H7 (cell line): Measurements from ENCODE around the gene MPP3. TPM values are rescaled to one million over a fixed set of nuclear protein-coding genes. Genes with fewer than 3 reads are reported as not detected.

ENCODE experiments used
- DNase-seq: peaks from one replicate; pipeline ENCODE4 v3.0.0; 2012
- H3K27me3 ChIP-seq: 2 replicates; pipeline ENCODE4 v1.6.0; 2011; ENCODE audit warnings: mild to moderate bottlenecking, low read length; ENCODE audit not compliant: control insufficient read depth, insufficient read depth
- H3K36me3 ChIP-seq: replicated peaks from 2 replicates; pipeline ENCODE4 v1.5.1; 2011; ENCODE audit warnings: low read length; ENCODE audit not compliant: control insufficient read depth, insufficient read depth
- H3K4me3 ChIP-seq: 2 replicates; pipeline ENCODE4 v1.5.1; 2011; ENCODE audit warnings: low read depth, mild to moderate bottlenecking, control low read depth, low read length, moderate library complexity; ENCODE audit not compliant: insufficient read depth
- total RNA-seq: library from RNA; depleted of rRNA; stranded (reverse); fragments of >200 nt; shearing (Covaris generic); gene quantifications from 2 replicates; pipeline ENCODE4 v1.2.3, GENCODE V29; 2014

The MPP3 gene
- total RNA-seq, 1 experiment from 2014 or later, result 7.7 TPM

DNA sequence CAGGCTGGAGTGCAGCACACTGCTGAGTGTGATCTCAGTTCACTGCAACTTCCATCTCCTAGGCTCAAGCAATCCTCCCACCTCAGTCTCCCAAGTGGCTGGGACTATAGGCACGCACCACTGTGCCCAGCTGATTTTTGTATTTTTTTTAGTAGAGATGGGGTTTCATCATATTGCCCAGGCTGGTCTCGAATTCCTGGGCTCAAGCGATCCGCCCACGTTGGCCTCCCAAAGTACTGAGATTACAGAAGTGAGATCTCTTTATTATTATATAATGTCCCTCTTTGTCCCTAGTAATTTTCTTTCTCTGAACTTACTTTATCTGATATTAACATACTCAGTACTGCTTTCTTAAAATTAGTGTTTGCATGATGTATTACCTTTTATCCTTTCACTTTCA lies 44.4 kb downstream of the MPP3 start:
- DNase-seq, result no peak
- Histone ChIP-seq H3K36me3 (no peaks in the 10 kb centered on the region), H3K4me3 (no peak overlapping the region), H3K27me3 (no peaks in the 10 kb centered on the region)

GRCh38 chr17:43787728-43788127 lies 45.2 kb downstream of the MPP3 start:
- Histone ChIP-seq H3K4me3 (no peak overlapping the region), H3K36me3 (no peaks in the 10 kb centered on the region), H3K27me3 (no peaks in the 10 kb centered on the region)
- no peak for DNase-seq

DNA sequence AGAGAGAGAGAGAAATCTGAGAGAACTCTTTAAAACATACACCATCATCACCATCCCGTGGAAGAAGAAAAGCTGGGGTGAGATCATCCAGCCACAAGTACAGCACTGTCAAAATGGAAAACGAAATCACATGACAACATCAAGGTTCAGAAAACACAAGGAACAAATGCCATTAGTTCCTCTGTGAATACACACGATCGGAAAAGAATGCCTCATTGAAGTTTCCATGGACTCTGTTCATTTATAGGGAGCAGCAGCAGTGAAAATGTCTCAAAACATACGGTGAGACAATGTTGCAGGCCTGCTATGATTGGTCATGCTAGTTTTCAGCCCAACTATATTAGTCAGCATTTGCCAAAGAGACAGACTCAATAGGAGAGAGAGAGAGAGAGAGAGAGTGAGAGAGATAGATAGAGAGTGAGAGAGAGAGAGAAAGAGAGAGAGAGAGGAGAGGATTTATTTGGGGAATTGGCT lies 48.3 kb downstream of the MPP3 start:
- Histone ChIP-seq H3K36me3 (no peaks in the 10 kb centered on the region), H3K27me3 (peaks cover 1% of the 10 kb centered on the region; the same call in 1 of the 2 replicates), H3K4me3 (no peak overlapping the region)
- no peak for DNase-seq

DNA sequence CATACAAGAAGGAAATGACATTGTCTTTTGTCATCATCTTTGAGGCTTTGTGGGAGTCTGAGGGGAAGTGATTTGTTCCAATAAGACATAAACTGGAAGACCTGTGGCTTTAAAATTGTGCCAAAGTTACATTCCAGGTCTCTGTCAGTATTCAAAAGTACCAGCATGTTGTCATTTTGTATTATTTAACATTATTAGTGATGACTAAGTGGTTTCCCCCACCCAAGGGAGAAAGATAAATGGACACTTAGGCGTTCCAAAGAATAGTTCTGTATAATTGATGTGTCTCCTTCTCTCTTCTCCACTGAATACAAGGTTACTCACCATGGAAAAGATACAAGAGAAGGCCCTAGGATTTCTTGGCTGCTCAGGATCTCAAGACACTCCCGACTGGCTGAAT lies 48.9 kb downstream of the MPP3 start:
- H3K4me3 ChIP-seq, result no peak overlapping the region
- no peak for DNase-seq
- no peaks in the 10 kb centered on the region for H3K36me3 ChIP-seq
- peaks cover 3% of the 10 kb centered on the region; the same call in 1 of the 2 replicates for H3K27me3 ChIP-seq

DNA sequence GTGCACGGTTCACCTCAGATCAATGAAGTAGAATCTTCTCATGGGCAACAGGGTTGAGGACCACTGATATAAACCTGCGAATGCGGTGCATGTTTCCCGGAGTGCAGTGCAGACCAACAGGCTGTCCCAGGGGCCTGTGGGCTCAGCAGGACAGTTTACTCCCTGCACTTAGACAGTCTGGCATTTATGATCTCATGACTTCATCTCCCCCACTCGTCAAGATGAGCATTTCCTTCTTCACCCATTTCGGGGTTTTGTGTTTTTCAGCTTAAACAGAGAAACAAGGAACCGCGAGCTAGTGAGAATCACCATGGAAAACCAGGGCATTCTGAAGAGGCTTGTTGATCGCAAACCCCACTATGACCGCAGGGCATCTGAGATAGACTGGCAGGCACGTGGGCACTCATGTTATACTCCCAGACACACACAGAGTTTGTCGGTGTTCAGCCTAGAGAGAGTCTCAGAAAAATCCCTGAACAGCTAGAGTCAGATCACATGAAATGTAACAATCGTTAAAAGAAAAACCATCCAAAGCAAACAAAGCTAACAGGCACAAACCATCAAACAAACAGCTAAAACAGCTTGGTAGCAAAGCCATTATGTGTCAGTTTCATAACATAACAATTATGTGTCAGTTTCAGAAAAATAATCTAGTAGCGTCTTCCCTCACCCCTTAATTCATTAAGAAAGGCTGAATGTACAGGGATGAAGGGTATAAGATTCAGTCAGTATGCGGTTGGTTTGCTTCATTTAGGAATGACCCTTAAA lies 49.8 kb downstream of the MPP3 start:
- H3K36me3 ChIP-seq, result no peaks in the 10 kb centered on the region
- DNase-seq, result no peak
- no peak overlapping the region for H3K4me3 ChIP-seq
- peaks cover 3% of the 10 kb centered on the region; the same call in 1 of the 2 replicates for H3K27me3 ChIP-seq

DNA sequence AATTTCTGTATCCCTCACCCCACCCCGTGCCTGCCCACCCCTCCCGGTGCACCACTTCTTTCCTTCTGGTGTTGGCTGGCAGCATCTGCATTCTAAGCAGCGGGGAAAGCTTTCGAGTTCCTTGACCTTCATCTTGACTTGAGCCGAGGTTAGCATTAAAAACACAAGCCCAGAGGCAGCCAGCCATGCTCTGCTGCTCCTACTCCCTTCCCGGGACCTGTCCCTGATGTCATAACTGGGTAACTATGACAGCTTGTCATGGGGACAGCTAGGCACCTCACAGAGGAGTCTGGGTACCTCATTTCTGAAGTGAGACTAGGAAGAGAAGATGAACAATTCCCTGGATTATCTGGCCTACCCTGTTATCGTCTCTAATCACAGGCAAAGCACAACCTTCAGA lies 52.8 kb downstream of the MPP3 start, which contains the start of gene CFAP97D1:
Gene CFAP97D1 (plus strand): TSS at position 301 of the 400 bp plus-strand sequence. CDS start 28 bp downstream, at position 329.
- peaks cover 3% of the 10 kb centered on the region for H3K36me3 ChIP-seq
- no peak for DNase-seq
- peak within 1 kb of the TSS; percentile 84 for H3K4me3 ChIP-seq
- H3K27me3 ChIP-seq, result peaks cover 3% of the 10 kb centered on the region; the same call in 1 of the 2 replicates

GRCh38 chr17:43779145-43780125 lies 53.5 kb downstream of the MPP3 start:
- no peak for DNase-seq
- H3K36me3 ChIP-seq, result peaks cover 8% of the 10 kb centered on the region
- peak overlapping the region; percentile 84 for H3K4me3 ChIP-seq
- H3K27me3 ChIP-seq, result peaks cover 3% of the 10 kb centered on the region; the same call in 1 of the 2 replicates

- peaks cover 3% of the 10 kb centered on the region; the same call in 1 of the 2 replicates for H3K27me3 ChIP-seq
- peak; percentile 97 for DNase-seq
- peaks cover 13% of the 10 kb centered on the region for H3K36me3 ChIP-seq
- peak within 1 kb of the TSS; percentile 84 for H3K4me3 ChIP-seq
Observed at GRCh38 chr17:43778337-43779144, 54.4 kb downstream of the MPP3 start, which contains the start of gene DUSP3. DUSP3 (minus strand) TSS chr17:43778977; CDS start chr17:43778924, 53 bp downstream.

DNA sequence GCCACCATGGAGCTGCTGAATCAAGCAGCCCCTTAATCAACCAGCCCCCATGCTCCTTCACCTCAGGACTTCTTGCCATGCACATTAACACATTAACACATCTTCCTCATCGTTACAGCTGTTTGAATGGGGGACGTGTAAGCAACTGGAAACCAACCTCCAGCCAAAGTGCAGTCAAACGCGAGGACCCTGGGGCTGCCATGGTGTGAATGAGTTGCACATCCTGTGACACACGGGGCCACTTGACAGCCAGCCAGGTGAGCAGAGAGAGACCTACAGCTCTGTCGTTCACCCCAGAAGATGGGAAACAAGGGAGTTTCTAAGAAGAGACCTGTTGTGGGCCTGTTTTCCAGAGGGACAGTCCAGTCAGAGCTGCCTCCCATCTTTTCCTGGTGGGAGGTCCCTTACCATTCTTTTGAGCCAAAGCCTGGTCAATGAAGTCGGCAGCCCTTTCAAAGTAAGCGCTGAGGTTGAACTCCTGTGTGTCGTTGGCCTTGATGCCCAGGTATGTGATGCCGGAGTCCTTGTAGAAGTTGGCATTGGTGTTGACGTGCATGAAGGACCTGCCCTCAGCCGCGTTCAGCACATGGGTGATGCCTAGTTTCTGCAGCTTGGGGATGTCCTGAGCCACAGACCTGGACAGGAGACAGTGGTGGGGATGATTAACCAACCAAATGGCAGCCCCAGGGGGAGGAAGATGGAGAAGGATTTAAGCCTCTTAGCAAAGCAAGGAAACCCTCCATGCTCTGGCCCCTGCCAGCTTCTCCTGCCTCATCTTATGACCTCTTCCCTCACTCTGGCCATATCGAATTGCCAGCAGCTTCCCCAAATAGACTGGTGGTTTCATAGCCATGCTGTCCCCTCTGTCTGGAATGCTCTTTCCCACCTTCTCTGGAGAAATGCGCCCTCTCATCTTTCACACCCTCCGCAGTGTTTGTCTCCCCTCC lies 58.4 kb downstream of the MPP3 start:
- Histone ChIP-seq H3K4me3 (no peak overlapping the region), H3K27me3 (peaks cover 1% of the 10 kb centered on the region; the same call in 1 of the 2 replicates), H3K36me3 (peaks cover 23% of the 10 kb centered on the region)
- DNase-seq, result no peak

DNA sequence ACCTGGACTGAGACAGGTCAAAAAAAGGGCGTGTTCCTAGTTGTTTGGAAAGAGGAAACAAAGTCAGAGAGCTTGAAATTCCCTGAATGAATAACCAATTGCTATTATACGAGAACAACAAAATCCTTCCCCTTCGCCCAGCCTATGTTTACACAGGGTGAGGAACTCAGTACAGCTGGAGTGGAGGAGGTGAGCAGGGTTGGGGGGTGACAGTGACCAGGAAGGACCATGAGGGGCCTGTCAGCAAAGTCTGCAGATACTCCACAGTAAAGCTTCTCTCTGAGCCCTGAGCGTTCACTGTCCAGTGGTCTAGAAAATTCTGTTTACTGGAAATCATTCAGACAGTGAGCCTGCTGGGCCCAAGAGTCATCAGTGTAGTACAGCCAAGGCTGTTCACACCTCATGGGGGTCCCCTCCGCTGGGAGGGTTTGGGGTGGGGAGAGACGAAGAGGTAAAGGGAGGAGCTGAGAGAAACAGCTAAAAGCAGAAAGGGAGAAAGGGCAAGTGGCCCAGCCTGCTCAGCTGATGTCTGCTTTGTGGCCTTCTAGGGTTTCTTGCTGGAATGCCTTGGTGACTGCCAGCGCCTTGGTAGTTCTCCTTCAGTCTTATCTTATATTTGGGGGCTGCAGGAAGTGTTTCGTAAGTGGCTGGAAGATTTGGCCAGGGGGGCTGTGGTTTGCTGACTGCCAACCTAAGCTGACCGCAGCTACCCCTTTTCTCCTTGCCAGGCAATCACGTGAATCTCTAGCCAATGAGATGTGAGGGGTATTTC lies 59.9 kb downstream of the MPP3 start:
- Histone ChIP-seq H3K4me3 (no peak overlapping the region), H3K36me3 (peaks cover 27% of the 10 kb centered on the region), H3K27me3 (no peaks in the 10 kb centered on the region)
- DNase-seq, result no peak

DNA sequence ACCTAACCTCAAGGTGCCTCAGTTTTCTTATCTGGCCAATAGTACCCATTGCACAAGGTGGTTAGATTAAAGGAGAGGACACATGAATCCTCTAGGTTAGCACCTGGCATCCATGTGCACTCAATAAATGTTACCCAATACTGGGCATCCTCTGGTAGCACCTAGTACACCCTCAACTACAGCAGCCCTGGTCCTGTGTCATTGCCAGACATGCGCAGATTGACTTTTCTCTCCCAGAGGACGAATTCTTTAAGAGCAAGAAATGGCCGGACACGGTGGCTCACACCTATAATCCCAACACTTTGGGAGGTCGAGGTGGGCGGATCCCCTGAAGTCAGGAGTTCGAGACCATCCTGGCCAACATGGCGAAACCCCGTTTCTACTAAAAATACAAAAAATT lies 61.5 kb downstream of the MPP3 start:
- Histone ChIP-seq H3K27me3 (no peaks in the 10 kb centered on the region), H3K36me3 (peaks cover 26% of the 10 kb centered on the region), H3K4me3 (no peak overlapping the region)
- no peak for DNase-seq

- no peak for DNase-seq
- no peak overlapping the region for H3K4me3 ChIP-seq
- no peaks in the 10 kb centered on the region for H3K27me3 ChIP-seq
- peaks cover 26% of the 10 kb centered on the region for H3K36me3 ChIP-seq
Observed at GRCh38 chr17:43770957-43771356, 62.0 kb downstream of the MPP3 start.
